GM12872 (cell line): ENCODE results near the gene RGS12.

Experiments
- TF ChIP-seq, protein P1 (sequence below): IDR thresholded peaks from 3 replicates; pipeline ENCODE4 v1.5.1; 2011; ENCODE audit warnings: low read depth, mild to moderate bottlenecking, low read length, moderate library complexity; ENCODE audit not compliant: insufficient read depth

Gene RGS12

DNA sequence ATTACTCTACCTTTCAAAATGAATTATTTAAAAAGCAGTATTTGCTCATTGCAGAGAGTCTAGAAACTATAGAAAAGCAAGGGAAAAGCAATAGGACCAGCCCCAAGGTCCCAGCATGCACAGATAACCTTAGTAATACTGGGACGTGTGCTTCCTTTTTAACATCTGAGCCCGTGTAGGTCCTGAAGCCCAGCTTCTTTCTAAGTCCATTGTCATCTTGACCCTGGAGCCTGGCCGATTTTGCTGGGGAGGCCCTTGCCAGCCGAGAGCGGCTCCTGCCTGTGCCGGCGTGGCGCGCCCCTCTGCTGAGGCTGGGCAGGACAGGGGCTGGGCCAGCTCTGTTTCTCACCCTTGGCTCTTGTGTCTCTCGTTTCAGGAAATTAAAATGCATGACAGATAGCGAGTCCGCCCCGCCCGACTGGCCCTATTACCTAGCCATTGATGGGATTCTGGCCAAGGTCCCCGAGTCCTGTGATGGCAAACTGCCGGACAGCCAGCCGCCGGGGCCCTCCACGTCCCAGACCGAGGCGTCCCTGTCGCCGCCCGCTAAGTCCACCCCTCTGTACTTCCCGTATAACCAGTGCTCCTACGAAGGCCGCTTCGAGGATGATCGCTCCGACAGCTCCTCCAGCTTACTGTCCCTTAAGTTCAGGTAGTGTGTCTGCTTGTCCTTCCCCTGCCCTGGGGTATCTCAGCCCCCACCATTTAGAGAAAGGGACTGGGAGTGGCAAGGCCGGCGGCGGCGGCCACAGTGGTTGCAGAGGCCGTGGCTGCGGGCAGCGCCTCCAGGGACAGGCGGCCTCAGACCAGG, 39.8 kb upstream of the RGS12 start:
- TF ChIP-seq, protein P1, sequence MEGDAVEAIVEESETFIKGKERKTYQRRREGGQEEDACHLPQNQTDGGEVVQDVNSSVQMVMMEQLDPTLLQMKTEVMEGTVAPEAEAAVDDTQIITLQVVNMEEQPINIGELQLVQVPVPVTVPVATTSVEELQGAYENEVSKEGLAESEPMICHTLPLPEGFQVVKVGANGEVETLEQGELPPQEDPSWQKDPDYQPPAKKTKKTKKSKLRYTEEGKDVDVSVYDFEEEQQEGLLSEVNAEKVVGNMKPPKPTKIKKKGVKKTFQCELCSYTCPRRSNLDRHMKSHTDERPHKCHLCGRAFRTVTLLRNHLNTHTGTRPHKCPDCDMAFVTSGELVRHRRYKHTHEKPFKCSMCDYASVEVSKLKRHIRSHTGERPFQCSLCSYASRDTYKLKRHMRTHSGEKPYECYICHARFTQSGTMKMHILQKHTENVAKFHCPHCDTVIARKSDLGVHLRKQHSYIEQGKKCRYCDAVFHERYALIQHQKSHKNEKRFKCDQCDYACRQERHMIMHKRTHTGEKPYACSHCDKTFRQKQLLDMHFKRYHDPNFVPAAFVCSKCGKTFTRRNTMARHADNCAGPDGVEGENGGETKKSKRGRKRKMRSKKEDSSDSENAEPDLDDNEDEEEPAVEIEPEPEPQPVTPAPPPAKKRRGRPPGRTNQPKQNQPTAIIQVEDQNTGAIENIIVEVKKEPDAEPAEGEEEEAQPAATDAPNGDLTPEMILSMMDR: no peak

DNA sequence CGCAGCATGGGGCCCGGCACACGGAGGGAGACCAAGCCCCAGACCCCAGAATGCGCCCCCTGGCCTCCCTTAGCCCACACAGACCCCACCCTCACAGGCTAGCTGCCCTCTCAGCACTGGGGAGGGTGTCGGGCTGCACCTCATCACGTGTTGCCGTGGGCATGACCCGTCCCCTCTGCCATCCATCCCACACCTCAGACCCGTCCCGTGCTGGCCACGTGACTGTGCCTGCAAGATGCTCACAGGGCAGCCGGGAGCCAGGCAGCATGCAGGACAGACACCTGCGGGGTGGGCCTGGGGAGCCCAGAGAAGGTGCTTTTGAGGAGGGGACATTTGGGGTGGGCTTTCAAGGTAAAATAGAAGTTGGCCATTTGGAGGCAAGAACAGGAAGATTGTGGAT, 39.0 kb upstream of the RGS12 start:
- TF ChIP-seq, protein P1: no peak

DNA sequence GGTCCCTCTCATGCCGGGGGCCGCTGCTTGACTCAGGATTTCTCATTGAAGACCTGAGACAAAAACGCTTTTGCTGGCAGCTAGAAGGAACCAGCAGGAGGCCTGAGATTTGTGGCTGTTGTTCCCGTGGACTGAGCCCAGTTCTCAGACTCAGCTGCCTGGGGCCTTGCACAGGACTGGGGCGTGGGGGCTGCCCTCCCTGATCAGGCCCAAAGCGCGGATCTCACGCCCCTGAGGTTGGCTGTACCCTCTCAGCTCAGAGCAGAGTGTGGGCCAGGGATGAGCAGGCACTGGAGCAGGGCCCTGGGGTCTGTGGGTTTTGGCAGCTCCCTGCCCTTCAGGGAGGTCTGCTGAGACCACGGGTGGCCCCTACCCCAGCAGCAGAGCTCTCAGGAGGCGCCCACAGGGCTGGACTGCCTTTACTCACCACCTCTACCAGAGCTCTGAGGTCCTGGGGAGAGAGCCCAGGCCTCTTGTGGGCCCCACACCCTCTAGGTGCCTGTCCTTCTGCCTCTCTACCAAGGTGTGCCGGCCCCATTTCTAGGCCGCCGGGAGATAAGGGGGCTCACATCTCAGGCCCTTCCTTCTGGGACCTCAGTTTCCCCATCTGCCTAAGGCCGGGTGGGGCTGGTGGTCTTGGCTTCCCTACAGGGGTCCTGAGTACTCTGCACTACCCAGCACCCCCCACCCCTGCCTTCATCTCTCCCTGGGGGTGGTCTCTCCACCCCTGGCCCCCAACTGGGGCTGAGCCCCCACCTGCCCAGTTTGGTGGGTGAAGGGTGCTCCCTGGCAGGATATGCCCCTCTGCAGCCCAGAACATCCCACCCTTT, 38.3 kb upstream of the RGS12 start:
- TF ChIP-seq, protein P1: no peak

GRCh38 chr4:3255611-3256186, 37.1 kb upstream of the RGS12 start:
- TF ChIP-seq, protein P1: no peak

DNA sequence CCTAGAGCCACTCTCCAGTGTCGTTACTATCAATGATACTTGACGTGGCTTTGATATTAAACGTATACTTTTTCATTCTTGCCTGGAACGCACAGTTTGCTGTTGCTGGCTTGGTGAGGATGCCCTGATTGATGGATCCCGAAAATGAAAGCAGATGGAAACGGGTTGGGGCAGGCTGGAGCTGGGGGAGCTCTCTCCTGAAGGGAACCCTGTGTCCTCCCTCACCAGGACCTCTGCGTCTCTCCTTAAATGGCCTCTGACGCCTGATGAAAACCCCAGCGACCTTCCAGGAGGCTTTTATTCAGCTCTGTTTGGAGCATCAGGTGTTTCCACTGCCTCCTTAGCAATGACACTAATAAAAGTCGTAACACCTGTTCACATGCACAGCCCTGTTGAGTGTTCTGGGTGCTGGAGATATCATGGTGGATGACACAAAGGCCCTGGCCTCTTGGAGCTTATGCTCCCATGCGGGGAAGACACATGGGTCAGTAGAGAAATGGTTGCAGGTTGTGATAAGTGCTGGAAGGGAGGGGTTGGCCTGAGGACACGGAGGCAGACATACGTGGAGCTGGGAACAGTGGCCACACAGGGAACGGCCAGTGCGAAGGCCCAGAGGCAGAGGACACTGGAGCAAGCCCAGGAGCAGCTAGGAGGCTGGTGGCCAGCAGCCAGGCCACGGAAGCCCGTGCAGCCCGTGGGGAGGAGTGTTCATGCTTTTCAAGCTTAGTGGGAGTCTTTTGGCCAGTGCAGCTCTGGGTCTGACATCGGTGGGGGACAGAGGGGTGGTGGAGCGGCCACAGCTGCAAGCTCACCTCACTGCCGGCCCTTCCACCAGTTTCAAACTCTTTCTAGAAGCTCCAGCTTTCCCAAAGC, 36.4 kb upstream of the RGS12 start:
- TF ChIP-seq, protein P1: no peak

DNA sequence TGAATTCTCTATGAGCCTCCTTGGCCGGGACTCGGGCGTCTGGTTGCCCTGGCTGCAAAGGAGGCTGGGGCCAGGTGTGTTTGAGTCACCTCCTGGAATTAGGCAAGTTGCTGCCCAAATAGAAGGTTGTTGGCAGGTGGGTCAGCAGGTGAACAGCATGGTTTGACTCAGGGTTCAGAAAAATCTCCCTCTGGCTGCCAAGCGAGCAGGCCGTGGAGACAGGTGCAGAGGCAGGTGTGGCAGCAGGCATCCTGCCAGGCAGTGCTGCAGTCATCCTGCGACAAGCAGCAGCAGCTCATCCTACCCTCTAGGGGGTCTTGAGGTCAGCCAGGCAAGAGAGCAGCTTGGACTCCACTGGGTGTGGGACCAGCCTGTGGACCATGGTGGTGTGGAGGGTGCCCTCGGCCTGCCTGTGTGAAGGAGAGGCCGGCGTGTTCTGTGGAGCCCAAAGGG, 35.7 kb upstream of the RGS12 start:
- TF ChIP-seq, protein P1: no peak
